ENCODE measurements around the gene POU3F2. TPM values are rescaled to one million over a fixed set of nuclear protein-coding genes. Genes with fewer than 3 reads are reported as not detected.

POU3F2 gene
- total and polyA plus RNA-seq, 2 donors from 2014 or later = not detected

GRCh38 chr6:98828211-98828788, 6.1 kb upstream of the POU3F2 start:
- peak in 1 of 5 donors; percentile 16 for DNase-seq
- H3K4me3 ChIP-seq (ENCODE audit: low read length in 3 of 3) = no peak overlapping the region
- no peaks in the 10 kb centered on the region for H3K36me3 ChIP-seq (ENCODE audit: control insufficient read depth in 2 of 3, insufficient read depth in 3 of 3, low read length in 3 of 3)
- peaks cover 81% of the 10 kb centered on the region for H3K27me3 ChIP-seq (ENCODE audit: control insufficient read depth, insufficient read depth, low read length)
- no peak for TF ChIP-seq CTCF (IDR thresholded peaks at IDR 0.05; ENCODE audit: borderline replicate concordance, extremely low read depth, insufficient read depth)
- peaks cover 0 to 13% (median 0%) of the 10 kb centered on the region in 3 donors for H3K4me1 ChIP-seq (ENCODE audit: control insufficient read depth in 2 of 3, insufficient read depth in 2 of 3, low read depth in 1 of 3, low read length in 3 of 3)
- no peaks in the 10 kb centered on the region for H3K9me3 ChIP-seq (ENCODE audit: control insufficient read depth in 2 of 3, insufficient read depth in 1 of 3, low read length in 3 of 3)
- no peak overlapping the region for H3K27ac ChIP-seq (ENCODE audit: low read depth in 2 of 2, low read length in 2 of 2)
- no peak overlapping the region for H3K9ac ChIP-seq (ENCODE audit: low read length in 3 of 3)
- no peak for FAIRE-seq
- intact Hi-C loops (cut with DNase I) = no loop called here

- FAIRE-seq (no peak), DNase-seq (peak in 2 of 5 donors; percentile 35 to 46)
- intact Hi-C loops (cut with DNase I) = no loop called here
- Histone ChIP-seq H3K9ac (ENCODE audit: low read length in 3 of 3) (no peak overlapping the region), H3K4me1 (ENCODE audit: control insufficient read depth in 2 of 3, insufficient read depth in 2 of 3, low read depth in 1 of 3, low read length in 3 of 3) (peaks cover 0 to 14% (median 4%) of the 10 kb centered on the region in 3 donors), H3K9me3 (ENCODE audit: control insufficient read depth in 2 of 3, insufficient read depth in 1 of 3, low read length in 3 of 3) (no peaks in the 10 kb centered on the region), H3K27ac (ENCODE audit: low read depth in 2 of 2, low read length in 2 of 2) (no peak overlapping the region), H3K36me3 (ENCODE audit: control insufficient read depth in 2 of 3, insufficient read depth in 3 of 3, low read length in 3 of 3) (no peaks in the 10 kb centered on the region), H3K4me3 (ENCODE audit: low read length in 3 of 3) (no peak overlapping the region), H3K27me3 (ENCODE audit: control insufficient read depth, insufficient read depth, low read length) (peaks cover 78% of the 10 kb centered on the region)
- no peak for TF ChIP-seq CTCF (IDR thresholded peaks at IDR 0.05; ENCODE audit: borderline replicate concordance, extremely low read depth, insufficient read depth)
Observed at GRCh38 chr6:98828941-98829411, 5.4 kb upstream of the POU3F2 start.

- DNase-seq (no peak), FAIRE-seq (no peak)
- Histone ChIP-seq H3K9me3 (ENCODE audit: control insufficient read depth in 2 of 3, insufficient read depth in 1 of 3, low read length in 3 of 3) (no peaks in the 10 kb centered on the region), H3K4me1 (ENCODE audit: control insufficient read depth in 2 of 3, insufficient read depth in 2 of 3, low read depth in 1 of 3, low read length in 3 of 3) (peaks cover 0 to 15% (median 4%) of the 10 kb centered on the region in 3 donors), H3K27me3 (ENCODE audit: control insufficient read depth, insufficient read depth, low read length) (peaks cover 71% of the 10 kb centered on the region), H3K36me3 (ENCODE audit: control insufficient read depth in 2 of 3, insufficient read depth in 3 of 3, low read length in 3 of 3) (no peaks in the 10 kb centered on the region), H3K27ac (ENCODE audit: low read depth in 2 of 2, low read length in 2 of 2) (no peak overlapping the region), H3K4me3 (ENCODE audit: low read length in 3 of 3) (no peak overlapping the region), H3K9ac (ENCODE audit: low read length in 3 of 3) (no peak overlapping the region)
- TF ChIP-seq CTCF (IDR thresholded peaks at IDR 0.05; ENCODE audit: borderline replicate concordance, extremely low read depth, insufficient read depth) = no peak
- intact Hi-C loops (cut with DNase I) = no loop called here
Observed at GRCh38 chr6:98830146-98830545, 4.2 kb upstream of the POU3F2 start.

Data from kidney (tissue), 14 donors.